ENCODE measurements around the gene DDC. TPM values are rescaled to one million over a fixed set of nuclear protein-coding genes. Genes with fewer than 3 reads are reported as not detected.
"Not testable (repeated sequence)": the region's sequence is repeated elsewhere in the genome, so short reads cannot be mapped to it uniquely, and the experiment has no call there.

The DDC gene
- total RNA-seq, 1 experiment from 2014 or later: 87.0 TPM

DNA sequence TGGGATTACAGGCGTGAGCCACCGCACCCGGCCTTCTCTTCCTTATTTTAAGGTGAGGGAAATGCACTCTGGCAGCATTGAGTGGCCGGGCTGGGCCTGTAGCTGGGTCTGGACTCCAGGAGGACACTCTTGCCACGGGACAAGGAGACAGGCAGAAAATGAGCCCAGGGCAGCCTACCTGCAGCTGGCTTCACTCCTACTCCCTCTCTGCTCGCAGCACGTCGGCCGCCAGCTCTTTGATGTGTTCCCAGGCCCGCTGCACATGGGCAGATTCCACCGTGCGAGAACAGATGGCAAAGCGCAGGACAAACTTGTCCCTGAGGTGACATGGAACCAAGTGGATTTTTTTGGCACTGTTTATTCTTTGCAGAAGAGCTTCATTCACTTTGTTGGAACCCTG is 102.2 kb downstream of the DDC start:
- no peak for DNase-seq
- no peaks in the 10 kb centered on the region for H3K4me1 ChIP-seq
- intact Hi-C loops (cut with micrococcal nuclease; ENCODE audit: unreplicated experiment): no loop called here
- peaks cover 2% of the 10 kb centered on the region for H3K4me1 Mint-ChIP-seq (ENCODE audit: low read depth, unreplicated experiment)
- H3K9me3 ChIP-seq: no peaks in the 10 kb centered on the region
- POLR2A ChIA-PET: no interaction called here
- no peak overlapping the region for H3K27ac Mint-ChIP-seq (ENCODE audit: unreplicated experiment)
- TF ChIP-seq, protein P1, sequence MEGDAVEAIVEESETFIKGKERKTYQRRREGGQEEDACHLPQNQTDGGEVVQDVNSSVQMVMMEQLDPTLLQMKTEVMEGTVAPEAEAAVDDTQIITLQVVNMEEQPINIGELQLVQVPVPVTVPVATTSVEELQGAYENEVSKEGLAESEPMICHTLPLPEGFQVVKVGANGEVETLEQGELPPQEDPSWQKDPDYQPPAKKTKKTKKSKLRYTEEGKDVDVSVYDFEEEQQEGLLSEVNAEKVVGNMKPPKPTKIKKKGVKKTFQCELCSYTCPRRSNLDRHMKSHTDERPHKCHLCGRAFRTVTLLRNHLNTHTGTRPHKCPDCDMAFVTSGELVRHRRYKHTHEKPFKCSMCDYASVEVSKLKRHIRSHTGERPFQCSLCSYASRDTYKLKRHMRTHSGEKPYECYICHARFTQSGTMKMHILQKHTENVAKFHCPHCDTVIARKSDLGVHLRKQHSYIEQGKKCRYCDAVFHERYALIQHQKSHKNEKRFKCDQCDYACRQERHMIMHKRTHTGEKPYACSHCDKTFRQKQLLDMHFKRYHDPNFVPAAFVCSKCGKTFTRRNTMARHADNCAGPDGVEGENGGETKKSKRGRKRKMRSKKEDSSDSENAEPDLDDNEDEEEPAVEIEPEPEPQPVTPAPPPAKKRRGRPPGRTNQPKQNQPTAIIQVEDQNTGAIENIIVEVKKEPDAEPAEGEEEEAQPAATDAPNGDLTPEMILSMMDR (IDR thresholded peaks at IDR 0.05; ENCODE audit: insufficient read depth in 1 of 2, low read depth in 1 of 2, low read length in 1 of 2, severe bottlenecking in 1 of 2, unreplicated experiment in 1 of 2): no peak
- no TSS peak for BruUV-seq (replicated peaks)
- H3K36me3 Mint-ChIP-seq (ENCODE audit: insufficient read depth, unreplicated experiment): peaks cover 25% of the 10 kb centered on the region
- no peak overlapping the region for H3K4me3 ChIP-seq (ENCODE audit: low read depth, low read length)
- H3K4me3 Mint-ChIP-seq (ENCODE audit: unreplicated experiment): no peak overlapping the region
- no peaks in the 10 kb centered on the region for H3K9me3 Mint-ChIP-seq (ENCODE audit: unreplicated experiment)
- no peaks in the 10 kb centered on the region for H3K27me3 ChIP-seq (replicated peaks; ENCODE audit: control insufficient read depth, insufficient read depth, low read length)
- H3K27me3 Mint-ChIP-seq (ENCODE audit: insufficient read depth, unreplicated experiment): no peaks in the 10 kb centered on the region
- peaks cover 4% of the 10 kb centered on the region; the same call in 1 of the 2 replicates for H3K36me3 ChIP-seq (ENCODE audit: control insufficient read depth, insufficient read depth, low read length)
- CTCF ChIA-PET: no interaction called here

DNA sequence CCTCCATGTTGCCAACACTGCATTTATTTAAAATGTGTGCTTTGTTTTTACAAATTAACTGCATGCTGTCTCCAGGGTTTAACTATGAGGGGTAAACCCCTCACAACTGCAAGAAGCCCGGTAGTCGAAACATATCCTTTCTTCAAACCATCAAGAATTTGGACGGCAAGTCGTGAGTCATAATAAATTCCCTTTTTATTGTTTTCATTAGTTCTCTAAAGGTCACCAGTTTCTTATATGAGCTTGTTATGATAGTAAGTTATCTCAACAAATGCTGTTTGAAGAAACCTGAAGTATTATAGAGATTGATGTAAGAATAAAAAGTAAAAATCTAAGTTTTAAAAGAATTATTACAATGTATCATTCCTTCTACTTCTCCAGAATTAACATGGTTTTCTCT is 102.8 kb downstream of the DDC start:
- BruUV-seq (replicated peaks): no TSS peak
- ChIA-PET POLR2A (no interaction called here), CTCF (no interaction called here)
- H3K36me3 Mint-ChIP-seq (ENCODE audit: insufficient read depth, unreplicated experiment): peaks cover 32% of the 10 kb centered on the region
- H3K4me3 ChIP-seq (ENCODE audit: low read depth, low read length): no peak overlapping the region
- H3K9me3 ChIP-seq: no peaks in the 10 kb centered on the region
- H3K27me3 Mint-ChIP-seq (ENCODE audit: insufficient read depth, unreplicated experiment): no peaks in the 10 kb centered on the region
- H3K36me3 ChIP-seq (ENCODE audit: control insufficient read depth, insufficient read depth, low read length): peaks cover 4% of the 10 kb centered on the region; the same call in 1 of the 2 replicates
- intact Hi-C loops (cut with micrococcal nuclease; ENCODE audit: unreplicated experiment): no loop called here
- H3K27me3 ChIP-seq (replicated peaks; ENCODE audit: control insufficient read depth, insufficient read depth, low read length): no peaks in the 10 kb centered on the region
- no peak for DNase-seq
- no peak overlapping the region for H3K27ac Mint-ChIP-seq (ENCODE audit: unreplicated experiment)
- no peak overlapping the region for H3K4me3 Mint-ChIP-seq (ENCODE audit: unreplicated experiment)
- H3K9me3 Mint-ChIP-seq (ENCODE audit: unreplicated experiment): no peaks in the 10 kb centered on the region
- no peaks in the 10 kb centered on the region for H3K4me1 ChIP-seq
- TF ChIP-seq, protein P1 (IDR thresholded peaks at IDR 0.05; ENCODE audit: insufficient read depth in 1 of 2, low read depth in 1 of 2, low read length in 1 of 2, severe bottlenecking in 1 of 2, unreplicated experiment in 1 of 2): no peak
- no peaks in the 10 kb centered on the region for H3K4me1 Mint-ChIP-seq (ENCODE audit: low read depth, unreplicated experiment)

DNA sequence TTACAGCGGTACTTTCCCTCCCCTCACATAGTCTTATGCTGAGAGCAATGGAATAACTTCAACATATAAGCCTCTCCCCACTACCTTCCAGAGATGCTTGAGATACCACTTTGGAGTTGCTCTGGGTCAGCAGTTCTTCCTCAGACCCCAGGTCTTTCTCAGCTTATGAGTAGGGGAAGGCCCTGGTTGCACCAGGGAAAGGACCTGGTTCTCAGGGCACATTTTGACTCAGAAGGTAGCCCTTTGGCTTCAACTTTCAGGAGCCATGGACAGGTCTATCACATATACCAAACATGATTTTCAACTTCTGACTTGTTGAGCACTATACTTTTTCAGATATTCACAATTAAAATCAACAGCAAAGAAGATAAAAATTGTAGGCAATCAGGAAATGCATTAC is 103.5 kb downstream of the DDC start:
- Mint-ChIP-seq H3K27me3 (ENCODE audit: insufficient read depth, unreplicated experiment) (no peaks in the 10 kb centered on the region), H3K9me3 (ENCODE audit: unreplicated experiment) (no peaks in the 10 kb centered on the region), H3K4me1 (ENCODE audit: low read depth, unreplicated experiment) (no peaks in the 10 kb centered on the region), H3K36me3 (ENCODE audit: insufficient read depth, unreplicated experiment) (peaks cover 32% of the 10 kb centered on the region), H3K4me3 (ENCODE audit: unreplicated experiment) (no peak overlapping the region), H3K27ac (ENCODE audit: unreplicated experiment) (no peak overlapping the region)
- CTCF ChIA-PET: no interaction called here
- DNase-seq: no peak
- Histone ChIP-seq H3K4me3 (ENCODE audit: low read depth, low read length) (no peak overlapping the region), H3K4me1 (no peaks in the 10 kb centered on the region), H3K9me3 (no peaks in the 10 kb centered on the region), H3K27me3 (replicated peaks; ENCODE audit: control insufficient read depth, insufficient read depth, low read length) (no peaks in the 10 kb centered on the region), H3K36me3 (ENCODE audit: control insufficient read depth, insufficient read depth, low read length) (peaks cover 2% of the 10 kb centered on the region; the same call in 1 of the 2 replicates)
- intact Hi-C loops (cut with micrococcal nuclease; ENCODE audit: unreplicated experiment): no loop called here
- TF ChIP-seq, protein P1 (IDR thresholded peaks at IDR 0.05; ENCODE audit: insufficient read depth in 1 of 2, low read depth in 1 of 2, low read length in 1 of 2, severe bottlenecking in 1 of 2, unreplicated experiment in 1 of 2): no peak
- no TSS peak for BruUV-seq (replicated peaks)
- POLR2A ChIA-PET: no interaction called here

DNA sequence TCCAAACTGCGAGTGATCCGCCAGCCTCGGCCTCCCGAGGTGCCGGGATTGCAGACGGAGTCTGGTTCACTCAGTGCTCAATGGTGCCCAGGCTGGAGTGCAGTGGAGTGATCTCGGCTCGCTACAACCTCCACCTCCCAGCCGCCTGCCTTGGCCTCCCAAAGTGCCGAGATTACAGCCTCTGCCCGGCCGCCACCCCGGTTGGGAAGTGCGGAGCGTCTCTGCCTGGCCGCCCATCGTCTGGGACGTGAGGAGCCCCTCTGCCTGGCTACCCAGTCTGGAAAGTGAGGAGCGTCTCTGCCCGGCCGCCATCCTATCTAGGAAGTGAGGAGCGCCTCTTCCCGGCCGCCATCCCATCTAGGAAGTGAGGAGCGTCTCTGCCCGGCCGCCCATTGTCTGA is 106.0 kb downstream of the DDC start:
- H3K4me3 ChIP-seq (ENCODE audit: low read depth, low read length); H3K9me3 ChIP-seq; DNase-seq; CTCF ChIA-PET; H3K36me3 ChIP-seq (ENCODE audit: control insufficient read depth, insufficient read depth, low read length); intact Hi-C loops (cut with micrococcal nuclease; ENCODE audit: unreplicated experiment); H3K27me3 ChIP-seq (replicated peaks; ENCODE audit: control insufficient read depth, insufficient read depth, low read length); H3K4me3 Mint-ChIP-seq (ENCODE audit: unreplicated experiment); H3K27ac Mint-ChIP-seq (ENCODE audit: unreplicated experiment); BruUV-seq (replicated peaks); H3K4me1 Mint-ChIP-seq (ENCODE audit: low read depth, unreplicated experiment); H3K27me3 Mint-ChIP-seq (ENCODE audit: insufficient read depth, unreplicated experiment); POLR2A ChIA-PET; H3K4me1 ChIP-seq; H3K9me3 Mint-ChIP-seq (ENCODE audit: unreplicated experiment): not testable (repeated sequence)
- peaks cover 32% of the 10 kb centered on the region for H3K36me3 Mint-ChIP-seq (ENCODE audit: insufficient read depth, unreplicated experiment)

DNA sequence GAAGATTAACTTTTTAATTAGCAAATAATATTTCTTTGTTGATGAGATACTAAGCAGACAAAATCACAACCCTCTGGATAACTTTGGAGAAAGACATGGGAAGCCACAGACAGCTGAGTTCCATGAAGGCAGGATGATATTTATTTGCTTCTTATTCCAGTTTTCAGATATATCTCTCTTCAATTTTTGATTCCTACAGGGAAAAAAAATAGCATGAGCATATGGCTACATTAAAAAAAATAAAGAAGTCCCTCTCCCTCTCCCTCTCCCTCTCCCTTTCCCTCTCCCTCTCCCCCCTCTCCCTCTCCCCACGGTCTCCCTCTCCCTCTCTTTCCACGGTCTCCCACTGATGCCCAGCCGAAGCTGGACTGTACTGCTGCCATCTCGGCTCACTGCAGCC is 106.6 kb downstream of the DDC start:
- DNase-seq; H3K4me1 ChIP-seq; H3K4me3 ChIP-seq (ENCODE audit: low read depth, low read length); BruUV-seq (replicated peaks); H3K4me1 Mint-ChIP-seq (ENCODE audit: low read depth, unreplicated experiment); H3K36me3 ChIP-seq (ENCODE audit: control insufficient read depth, insufficient read depth, low read length); H3K9me3 ChIP-seq; POLR2A ChIA-PET; H3K27me3 Mint-ChIP-seq (ENCODE audit: insufficient read depth, unreplicated experiment); intact Hi-C loops (cut with micrococcal nuclease; ENCODE audit: unreplicated experiment); H3K9me3 Mint-ChIP-seq (ENCODE audit: unreplicated experiment); H3K27ac Mint-ChIP-seq (ENCODE audit: unreplicated experiment); H3K4me3 Mint-ChIP-seq (ENCODE audit: unreplicated experiment); H3K27me3 ChIP-seq (replicated peaks; ENCODE audit: control insufficient read depth, insufficient read depth, low read length); CTCF ChIA-PET: not testable (repeated sequence)
- H3K36me3 Mint-ChIP-seq (ENCODE audit: insufficient read depth, unreplicated experiment): peaks cover 32% of the 10 kb centered on the region

Measured in Caco-2 (cell line).